ENCODE measurements around the gene GRB7. TPM values are rescaled to one million over a fixed set of nuclear protein-coding genes. Genes with fewer than 3 reads are reported as not detected.
A peak's percentile ranks its signal among the peaks of the same experiment; 100 is the strongest.

GRB7 gene
- total and polyA plus RNA-seq, 9 of the 15 experiments (the other 6 are each of a cell fraction or from before 2014, with no cell fraction given): 0.04 to 6.2 (median 2.2) TPM

GRCh38 chr17:39722965-39723848, 14.5 kb upstream of the GRB7 start (continued):
- TF ChIP-seq NR2C1 (IDR thresholded peaks at IDR 0.05) (peak; percentile 50; the same call in 1 of the 2 replicates), NR2C1 (tag; IDR thresholded peaks at IDR 0.05) (no peak), ETV1 (tag; conservative IDR thresholded peaks at IDR 0.05; ENCODE audit: low read depth) (0 out of 2 replicates have a peak, but pooled peaks have one; percentile 31), FOXK1 (CRISPR knock-in tag; IDR thresholded peaks at IDR 0.05; ENCODE audit: borderline replicate concordance) (no peak), XRCC5 (IDR thresholded peaks at IDR 0.05; ENCODE audit: low read depth, low read length) (peak; percentile 69; the same call in 1 of the 2 replicates), MCM2 (IDR thresholded peaks at IDR 0.05; ENCODE audit: low read depth) (no peak), CBFB (CRISPR knock-in tag; IDR thresholded peaks at IDR 0.05) (no peak), ZBTB33 (CRISPR knock-in tag; IDR thresholded peaks at IDR 0.05) (no peak), PHF8 (IDR thresholded peaks at IDR 0.05; ENCODE audit: borderline replicate concordance, low read length) (peak; percentile 62; the same call in 1 of the 2 replicates), ATF7 (IDR thresholded peaks at IDR 0.05) (no peak), ZNF282 (CRISPR knock-in tag; IDR thresholded peaks at IDR 0.05) (no peak), ETS2 (tag; IDR thresholded peaks at IDR 0.05; ENCODE audit: borderline replicate concordance, poor library complexity, severe bottlenecking) (no peak), KLF6 (CRISPR knock-in tag; IDR thresholded peaks at IDR 0.05; ENCODE audit: borderline replicate concordance) (peak; percentile 59; the same call in 1 of the 2 replicates), IFI16 (CRISPR knock-in tag; IDR thresholded peaks at IDR 0.05) (no peak), POLR2AphosphoS5 (IDR thresholded peaks at IDR 0.05; ENCODE audit: control insufficient read depth, insufficient read depth, low read depth, low read length) (peak; percentile 50; the same call in 1 of the 2 replicates), ARHGAP35 (IDR thresholded peaks at IDR 0.05; ENCODE audit: partially characterized antibody) (no peak), HMGN3 (IDR thresholded peaks at IDR 0.05; ENCODE audit: borderline replicate concordance, extremely low read depth, insufficient read length, low read depth, low read length) (peak; percentile 77), SMARCA4 (IDR thresholded peaks at IDR 0.05) (no peak), YBX1 (IDR thresholded peaks at IDR 0.05) (no peak), KLF10 (CRISPR knock-in tag; IDR thresholded peaks at IDR 0.05) (no peak), SP1 (CRISPR knock-in tag; IDR thresholded peaks at IDR 0.05) (peak; percentile 64; the same call in 1 of the 2 replicates), ZNF551 (CRISPR knock-in tag; IDR thresholded peaks at IDR 0.05) (no peak), UBTF (IDR thresholded peaks at IDR 0.05; ENCODE audit: borderline replicate concordance in 1 of 2, low read depth in 2 of 2, low read length in 2 of 2) (no peak)

Data from K562 (cell line).